H1 (cell line): ENCODE data around the gene SRF. TPM values are rescaled to one million over a fixed set of nuclear protein-coding genes. Genes with fewer than 3 reads are reported as not detected.

Experiments used
- CTCF ChIA-PET: fragments of 300-600 bp; sonication (Branson Sonifier 250); formaldehyde crosslinking; loops from one replicate; lab custom pipeline; 2021; ENCODE audit not compliant: partially characterized antibody; lab: Charles Lee
- POLR2A ChIA-PET: fragments of 300-600 bp; sonication (Branson Sonifier 250); formaldehyde crosslinking; loops from one replicate; lab custom pipeline; 2021; ENCODE audit warnings: inconsistent platforms; ENCODE audit not compliant: partially characterized antibody; lab: Charles Lee
- DNase-seq, 2 experiments: peaks; one replicate each; pipeline versions ENCODE4 v3.0.0 to v3.0.0-alpha.2; 2010 to 2022; ENCODE audit warnings: low spot score in 2 of 2, low read depth in 1 of 2, mixed read lengths in 1 of 2
- FAIRE-seq: peaks from 2 replicates; lab custom pipeline; 2011; peaks lifted over from hg19 to GRCh38; lab: Jason Lieb, UNC
- H2AFZ ChIP-seq: 2 replicates; pipeline ENCODE4 v1.8.1; 2012; ENCODE audit warnings: low read length, inconsistent platforms
- H2AK5ac ChIP-seq: 2 replicates; pipeline ENCODE4 v1.6.1; 2013; ENCODE audit warnings: low read depth, low read length
- H2BK120ac ChIP-seq: replicated peaks from 2 replicates; pipeline ENCODE3; 2013; ENCODE audit warnings: low read depth, low read length, inconsistent platforms
- H2BK12ac ChIP-seq: 2 replicates; pipeline ENCODE4 v1.6.1; 2013; ENCODE audit warnings: low read depth, low read length
- H2BK15ac ChIP-seq: 2 replicates; pipeline ENCODE4 v1.6.1; 2013; ENCODE audit warnings: low read length
- H2BK20ac ChIP-seq: 2 replicates; pipeline ENCODE4 v1.6.1; 2013; ENCODE audit warnings: low read length
- H2BK5ac ChIP-seq: 2 replicates; pipeline ENCODE4 v1.6.1; 2013; ENCODE audit warnings: low read depth, low read length
- H3K14ac ChIP-seq: 2 replicates; pipeline ENCODE4 v1.6.1; 2013; ENCODE audit warnings: inconsistent platforms; ENCODE audit not compliant: insufficient read length
- H3K18ac ChIP-seq: 2 replicates; pipeline ENCODE4 v1.6.1; 2013; ENCODE audit warnings: low read length; ENCODE audit errors: extremely low read depth
- H3K23ac ChIP-seq: 2 replicates; pipeline ENCODE4 v1.6.1; 2013; ENCODE audit warnings: inconsistent platforms; ENCODE audit not compliant: insufficient read length
- H3K23me2 ChIP-seq: 2 replicates; pipeline ENCODE4 v1.6.1; 2013; ENCODE audit warnings: low read depth, low read length
- H3K27ac ChIP-seq: 2 replicates; pipeline ENCODE4 v1.6.1; 2011; ENCODE audit warnings: low read depth, low read length, inconsistent platforms
- H3K27me3 ChIP-seq, 4 experiments: replicated peaks in 1 of 4; 1 replicate in 1 of 4; 2 replicates in 3 of 4; pipeline versions ENCODE4 v1.6.1 to v1.8.1; 2011 to 2013; ENCODE audit warnings: low read length in 3 of 4, mild to moderate bottlenecking in 3 of 4, inconsistent platforms in 2 of 4, mixed read lengths in 2 of 4, moderate library complexity in 1 of 4; ENCODE audit not compliant: control insufficient read depth in 3 of 4, insufficient read depth in 3 of 4; ENCODE audit errors: extremely low read depth in 1 of 4
- H3K36me3 ChIP-seq, 4 experiments: 2 replicates each; pipeline versions ENCODE4 v1.6.1 to v1.8.1; 2011 to 2013; ENCODE audit warnings: mild to moderate bottlenecking in 4 of 4, low read length in 3 of 4, moderate library complexity in 2 of 4, control low read depth in 1 of 4, inconsistent platforms in 1 of 4; ENCODE audit not compliant: insufficient read depth in 4 of 4, control insufficient read depth in 2 of 4
- H3K4ac ChIP-seq: replicated peaks from 2 replicates; pipeline ENCODE3; 2013; ENCODE audit warnings: low read length, low read depth, mixed read lengths, inconsistent platforms; ENCODE audit not compliant: insufficient read length
- H3K4me1 ChIP-seq, 4 experiments: replicated peaks in 1 of 4; 1 replicate in 1 of 4; 2 replicates in 3 of 4; pipeline versions ENCODE4 v1.6.1 to v1.8.1; 2011 to 2013; ENCODE audit warnings: low read length in 3 of 4, inconsistent platforms in 2 of 4, mixed read lengths in 1 of 4; ENCODE audit not compliant: insufficient read depth in 4 of 4, control insufficient read depth in 3 of 4
- H3K4me2 ChIP-seq, 2 experiments: 2 replicates each; pipeline versions ENCODE4 v1.6.1 to v1.8.1; 2011 to 2013; ENCODE audit warnings: low read depth in 2 of 2, low read length in 2 of 2, control low read depth in 1 of 2, inconsistent platforms in 1 of 2, mild to moderate bottlenecking in 1 of 2; ENCODE audit not compliant: insufficient read depth in 1 of 2
- H3K4me3 ChIP-seq, 4 experiments: fragments of 200-600, 300-600 bp in 1 of 4; sonication (generic), shearing (Covaris generic), sonication (Bioruptor Twin) in 1 of 4; 2 replicates each; pipeline versions ENCODE4 v1.5.1 to v1.8.1; 2011 to 2016; ENCODE audit warnings: low read length in 4 of 4, low read depth in 3 of 4, control low read depth in 2 of 4, inconsistent platforms in 2 of 4, mild to moderate bottlenecking in 2 of 4, mixed read lengths in 1 of 4, moderate library complexity in 1 of 4; ENCODE audit not compliant: insufficient read depth in 2 of 4; ENCODE audit errors: extremely low read depth in 1 of 4
- H3K56ac ChIP-seq: replicated peaks from 2 replicates; pipeline ENCODE3; 2013; ENCODE audit warnings: low read depth, mild to moderate bottlenecking, mixed read lengths, low read length, inconsistent platforms; ENCODE audit not compliant: insufficient read length
- H3K79me1 ChIP-seq: 2 replicates; pipeline ENCODE4 v1.6.1; 2013; ENCODE audit warnings: low read depth, low read length, control low read depth
- H3K79me2 ChIP-seq, 2 experiments: 2 replicates each; pipeline versions ENCODE4 v1.6.1 to v1.8.1; 2012 to 2013; ENCODE audit warnings: low read length in 2 of 2, mild to moderate bottlenecking in 2 of 2, inconsistent platforms in 1 of 2; ENCODE audit not compliant: insufficient read depth in 2 of 2, control insufficient read depth in 1 of 2
- H3K9ac ChIP-seq, 4 experiments: replicated peaks in 1 of 4; 1 replicate in 1 of 4; 2 replicates in 3 of 4; pipeline versions ENCODE4 v1.6.1 to v1.8.1; 2011 to 2013; ENCODE audit warnings: low read depth in 3 of 4, low read length in 3 of 4, control low read depth in 2 of 4, mild to moderate bottlenecking in 2 of 4, moderate library complexity in 2 of 4, inconsistent platforms in 1 of 4; ENCODE audit errors: extremely low read depth in 1 of 4
- H3K9me3 ChIP-seq, 2 experiments: 2 replicates each; pipeline versions ENCODE4 v1.6.1 to v1.8.1; 2012 to 2013; ENCODE audit warnings: mild to moderate bottlenecking in 2 of 2, moderate library complexity in 2 of 2, control low read depth in 1 of 2, inconsistent platforms in 1 of 2, low read depth in 1 of 2, low read length in 1 of 2, mixed read lengths in 1 of 2; ENCODE audit not compliant: insufficient read depth in 2 of 2
- H4K20me1 ChIP-seq, 2 experiments: replicated peaks in 1 of 2; 2 replicates each; pipeline versions ENCODE3 to v1.8.1; 2011 to 2013; ENCODE audit warnings: inconsistent platforms in 2 of 2, low read length in 2 of 2, mild to moderate bottlenecking in 1 of 2; ENCODE audit not compliant: insufficient read depth in 2 of 2, control insufficient read depth in 1 of 2
- H4K5ac ChIP-seq: 2 replicates; pipeline ENCODE4 v1.6.1; 2013; ENCODE audit warnings: low read length, low read depth, mixed read lengths, inconsistent platforms; ENCODE audit not compliant: insufficient read length
- H4K8ac ChIP-seq: 2 replicates; pipeline ENCODE4 v1.8.0; 2013; ENCODE audit warnings: mild to moderate bottlenecking, moderate library complexity, low read length, inconsistent platforms; ENCODE audit not compliant: insufficient read depth; ENCODE audit errors: extremely low read depth
- H4K91ac ChIP-seq: replicated peaks from 2 replicates; pipeline ENCODE3; 2013; ENCODE audit warnings: low read length, mixed read lengths, inconsistent platforms; ENCODE audit not compliant: insufficient read length
- BCL11A ChIP-seq, 2 experiments: IDR thresholded peaks; one replicate each; pipeline ENCODE4 v1.6.1; 2011; ENCODE audit warnings: low read depth in 2 of 2, low read length in 2 of 2, mild to moderate bottlenecking in 2 of 2
- CHD1 ChIP-seq: IDR thresholded peaks from 2 replicates; pipeline ENCODE4 v1.6.1; 2012; ENCODE audit warnings: low read depth, low read length, improper control_type of control experiment
- CREB1 ChIP-seq: IDR thresholded peaks from 2 replicates; pipeline ENCODE4 v1.6.1; 2012; ENCODE audit warnings: inconsistent platforms
- HDAC6 ChIP-seq: IDR thresholded peaks from one replicate; pipeline ENCODE4 v1.7.1; 2012; ENCODE audit warnings: low read depth, mild to moderate bottlenecking, inconsistent platforms, low read length, moderate library complexity
- JUND ChIP-seq: IDR thresholded peaks from 2 replicates; pipeline ENCODE4 v1.6.1; 2011; ENCODE audit warnings: mild to moderate bottlenecking, improper control_type of control experiment, low read length
- PHF8 ChIP-seq: fragments of 200-600 bp; sonication (generic); conservative IDR thresholded peaks from 2 replicates; pipeline ENCODE4 v1.7.1; 2012; ENCODE audit warnings: low read depth, mild to moderate bottlenecking, inconsistent platforms, low read length, moderate library complexity
- POLR2A ChIP-seq, 2 experiments: IDR thresholded peaks; 1 replicate in 1 of 2; 2 replicates in 1 of 2; pipeline ENCODE4 v1.6.1; 2011; ENCODE audit warnings: low read depth in 2 of 2, low read length in 2 of 2, mild to moderate bottlenecking in 2 of 2; ENCODE audit errors: control extremely low read depth in 1 of 2
- RAD21 ChIP-seq, 2 experiments: IDR thresholded peaks in 1 of 2; conservative IDR thresholded peaks in 1 of 2; 2 replicates each; pipeline ENCODE4 v1.6.1; 2011; ENCODE audit warnings: low read depth in 2 of 2, low read length in 2 of 2, improper control_type of control experiment in 1 of 2, inconsistent platforms in 1 of 2, mild to moderate bottlenecking in 1 of 2, moderate library complexity in 1 of 2
- RNF2 ChIP-seq: fragments of 200-900, 300-1000 bp; sonication (generic); IDR thresholded peaks from 2 replicates; pipeline ENCODE4 v1.7.1; 2016; ENCODE audit warnings: borderline replicate concordance, low read depth, mild to moderate bottlenecking, antibody characterized with exemption, low read length; ENCODE audit not compliant: poor library complexity, severe bottlenecking; ENCODE audit errors: missing control alignments
- SIN3A ChIP-seq, 2 experiments: IDR thresholded peaks in 1 of 2; conservative IDR thresholded peaks in 1 of 2; 2 replicates each; pipeline ENCODE4 v1.6.1; 2011 to 2012; ENCODE audit warnings: low read length in 2 of 2, improper control_type of control experiment in 1 of 2, low read depth in 1 of 2, mild to moderate bottlenecking in 1 of 2
- TAF7 ChIP-seq: optimal IDR thresholded peaks from 2 replicates; pipeline ENCODE3; 2011; ENCODE audit warnings: low read depth, mild to moderate bottlenecking, inconsistent platforms, low read length, moderate library complexity, borderline replicate concordance
- TEAD4 ChIP-seq: IDR thresholded peaks from 2 replicates; pipeline ENCODE4 v1.6.1; 2012; ENCODE audit warnings: low read depth, low read length, inconsistent platforms, mixed read lengths
- WGBS, 2 experiments: shearing (Covaris generic) in 1 of 2; methylation state at CpG; one replicate each; pipeline versions ENCODE4 v1.1.6 to v1.1.7; 2013 to 2015; ENCODE audit warnings: low lambda C conversion rate in 2 of 2, mixed read lengths in 2 of 2, inconsistent platforms in 1 of 2, low coverage in 1 of 2, missing lambda C conversion rate in 1 of 2; ENCODE audit not compliant: insufficient replicate concordance in 2 of 2, insufficient coverage in 1 of 2, insufficient read length in 1 of 2; ENCODE audit errors: extremely low coverage in 1 of 2, missing lambda C conversion rate in 1 of 2; 5-methylcytosine and 5-hydroxymethylcytosine counted together
- polyA plus RNA-seq, 7 experiments: library from polyadenylated mRNA; depleted of rRNA in 3 of 7; stranded (reverse) in 5 of 7; unstranded in 2 of 7; fragments of >200 nt in 5 of 7; fragments of 200-250 nt in 2 of 7; gene quantifications; 1 replicate in 5 of 7; 2 replicates in 1 of 7; 4 replicates in 1 of 7; pipeline versions ENCODE4 v1.2.1 to v1.2.3, GENCODE V29; 2011 to 2013; ENCODE audit warnings: missing spikeins in 2 of 7, mixed read lengths in 2 of 7
- total RNA-seq: library from RNA; stranded (reverse); fragmentation: NEBNext Ultra II Directional; extraction: Animal tissue kit (Norgen Biotek cat#: 25700); gene quantifications from 2 replicates; pipeline ENCODE4 v1.2.1, GENCODE V29; 2021

SRF gene
- total and polyA plus RNA-seq, 2 of the 8 experiments (the other 6 are each of a cell fraction or from before 2014, with no cell fraction given), result 49.0 to 69.5 TPM

DNA sequence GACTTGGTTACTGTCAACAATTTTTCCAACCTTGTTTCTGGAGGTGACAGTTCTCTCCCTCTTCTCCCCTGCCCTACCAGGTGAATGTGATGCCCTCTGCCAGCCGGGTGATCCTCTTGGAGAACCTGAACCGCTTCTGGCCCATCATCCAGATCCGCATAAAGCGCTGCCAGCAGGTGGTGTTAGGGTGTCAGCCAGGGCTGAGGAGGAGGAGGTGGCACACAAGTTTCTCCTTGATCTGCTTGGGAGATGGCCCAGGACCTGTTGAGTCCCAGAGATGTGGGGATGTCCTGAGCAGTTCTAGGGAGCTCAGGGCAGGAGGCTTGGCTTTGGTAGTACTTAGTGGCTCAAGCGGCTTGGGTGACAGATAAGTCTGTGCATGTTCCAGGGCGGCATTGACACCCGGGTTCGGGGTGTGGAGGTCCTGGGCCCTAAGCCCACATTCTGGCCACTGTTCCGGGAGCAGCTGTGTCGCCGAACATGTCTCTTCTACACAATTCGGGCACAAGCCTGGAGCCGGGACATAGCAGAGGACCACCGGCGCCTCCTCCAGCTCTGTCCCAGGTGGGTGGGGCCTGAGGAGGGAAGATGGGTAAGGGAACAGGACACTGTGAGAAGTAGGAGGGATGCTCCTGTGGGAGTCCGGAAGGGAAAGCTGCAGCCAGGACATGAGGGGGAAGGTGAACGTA is 32.1 kb downstream of the SRF start:
- Histone ChIP-seq H2BK120ac (no peak overlapping the region), H3K79me1 (no peaks in the 10 kb centered on the region), H4K20me1 (no peaks in the 10 kb centered on the region), H3K4ac (no peak overlapping the region), H4K91ac (peak overlapping the region; percentile 22), H3K27ac (no peak overlapping the region), H3K4me2 (no peak overlapping the region), H4K8ac (no peak overlapping the region), H3K9ac (no peak overlapping the region), H2AK5ac (no peak overlapping the region), H3K36me3 (no peaks in the 10 kb centered on the region), H3K4me3 (no peak overlapping the region), H2AFZ (no peak overlapping the region), H3K23ac (no peak overlapping the region), H3K4me1 (no peaks in the 10 kb centered on the region), H2BK20ac (no peak overlapping the region), H3K56ac (no peak overlapping the region), H3K23me2 (no peaks in the 10 kb centered on the region; the same call in 1 of the 2 replicates), H3K9me3 (no peaks in the 10 kb centered on the region), H2BK15ac (no peak overlapping the region), H2BK5ac (no peak overlapping the region), H3K18ac (no peak overlapping the region), H3K79me2 (no peaks in the 10 kb centered on the region), H4K5ac (no peak overlapping the region), H2BK12ac (0 out of 2 replicates have a peak overlapping the region, but pooled peaks have one; percentile 27), H3K27me3 (no peaks in the 10 kb centered on the region), H3K14ac (no peak overlapping the region)
- ChIA-PET CTCF (interaction anchor here (0.8 to 1.0 kb wide), 2 partner anchors 11 to 27 kb away, joined by 3 read pairs; no protein-coding TSS in a partner anchor), POLR2A (interaction anchor here (0.9 to 2.1 kb wide), 7 partner anchors 18 to 33 kb away, joined by 3 to 8 read pairs (median 4); partner anchors contain the start of gene SRF)
- FAIRE-seq (no peak), DNase-seq (no peak)
- 89% methylated on average over 17 of the region's 17 CpGs; no CpG with 5 or more reads in 1 of the 2 experiments for WGBS, 2 experiments
- TF ChIP-seq PHF8, result no peak
- TF ChIP-seq RNF2, result no peak
- TF ChIP-seq BCL11A (IDR thresholded peaks at IDR 0.05; ENCODE audit: low read depth in 2 of 2, low read length in 2 of 2), result no peak
- no peak for TF ChIP-seq TAF7
- no peak for TF ChIP-seq CHD1
- TF ChIP-seq RAD21 (IDR thresholded peaks at IDR 0.05 in 1 of 2, conservative IDR thresholded peaks at IDR 0.05 in 1 of 2; ENCODE audit: low read depth in 2 of 2, low read length in 2 of 2), result no peak
- TF ChIP-seq CREB1, result no peak
- TF ChIP-seq TEAD4, result no peak
- no peak for TF ChIP-seq JUND
- no peak for TF ChIP-seq SIN3A (conservative IDR thresholded peaks at IDR 0.05 in 1 of 2, IDR thresholded peaks at IDR 0.05 in 1 of 2; ENCODE audit: low read depth in 1 of 2, low read length in 2 of 2)
- TF ChIP-seq POLR2A (IDR thresholded peaks at IDR 0.05; ENCODE audit: control extremely low read depth in 1 of 2, low read depth in 2 of 2, low read length in 2 of 2), result no peak
- no peak for TF ChIP-seq HDAC6
